HTR-8/SVneo (cell line): ENCODE results near the gene SNRPB.
"Not testable (repeated sequence)": the region's sequence is repeated elsewhere in the genome, so short reads cannot be mapped to it uniquely, and the experiment has no call there.

Source experiments
- DNase-seq: peaks from one replicate; pipeline ENCODE4 v3.0.0; 2011; ENCODE audit warnings: low spot score, mixed read lengths; ENCODE audit not compliant: insufficient read length
- FAIRE-seq: peaks from 2 replicates; lab custom pipeline; 2011; peaks lifted over from hg19 to GRCh38; lab: Jason Lieb, UNC

Gene SNRPB

GRCh38 chr20:2470423-2471193 lies at the start of gene SNRPB:
SNRPB (minus strand) TSS chr20:2470789; CDS start chr20:2470690, 99 bp downstream.
- peak; percentile 96 for DNase-seq
- peak; percentile 83 for FAIRE-seq

DNA sequence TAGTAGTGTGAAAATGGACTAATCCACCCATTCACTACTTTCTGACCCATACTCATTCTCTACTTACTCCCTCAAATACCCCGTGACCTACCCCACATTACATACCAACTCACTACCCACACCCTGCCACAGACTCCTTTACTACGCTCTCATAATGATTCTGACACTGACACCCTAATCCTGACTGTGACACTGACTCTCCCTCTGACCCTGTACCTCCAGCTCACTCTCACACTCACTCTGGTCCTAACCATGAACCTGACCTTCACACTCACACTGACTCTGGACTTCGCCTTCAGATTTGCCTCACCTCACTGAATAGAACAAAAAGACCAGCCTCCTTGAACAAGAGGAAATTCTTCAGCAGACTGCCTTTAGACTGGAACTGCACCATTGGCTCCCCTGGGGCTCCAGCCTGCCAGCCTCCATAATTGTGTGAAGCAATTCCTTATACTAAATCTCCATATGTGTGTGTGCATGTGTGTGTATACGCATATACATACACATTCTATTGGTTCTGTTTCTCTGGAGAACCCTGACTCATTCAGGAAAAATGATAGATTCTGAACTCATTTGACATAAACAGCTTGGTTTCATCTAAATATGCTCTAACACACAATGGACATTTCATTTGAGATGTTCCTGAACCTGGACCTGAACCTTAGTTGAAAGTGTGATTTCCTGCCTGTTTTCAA lies 48.7 kb upstream of the SNRPB start:
- FAIRE-seq (no peak), DNase-seq (no peak)

DNA sequence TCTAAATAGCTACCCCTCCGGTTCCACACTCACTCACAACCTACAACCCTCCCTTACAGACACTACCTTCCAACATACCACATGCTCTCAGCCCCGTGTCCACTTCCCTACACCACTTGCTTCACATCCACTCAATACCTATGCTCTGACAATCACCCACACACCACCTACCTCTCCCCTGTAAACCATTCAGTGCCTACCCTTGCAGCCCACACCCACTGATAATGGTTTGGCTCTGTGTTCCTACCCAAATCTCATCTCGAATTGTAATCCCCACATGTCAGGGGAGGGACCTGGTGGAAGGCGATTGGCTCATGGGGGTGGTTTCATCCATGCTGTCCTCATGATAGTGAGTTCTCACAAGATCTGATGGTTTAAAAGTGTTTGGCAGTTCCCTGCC lies 48.0 kb upstream of the SNRPB start:
- DNase-seq, result no peak
- no peak for FAIRE-seq

DNA sequence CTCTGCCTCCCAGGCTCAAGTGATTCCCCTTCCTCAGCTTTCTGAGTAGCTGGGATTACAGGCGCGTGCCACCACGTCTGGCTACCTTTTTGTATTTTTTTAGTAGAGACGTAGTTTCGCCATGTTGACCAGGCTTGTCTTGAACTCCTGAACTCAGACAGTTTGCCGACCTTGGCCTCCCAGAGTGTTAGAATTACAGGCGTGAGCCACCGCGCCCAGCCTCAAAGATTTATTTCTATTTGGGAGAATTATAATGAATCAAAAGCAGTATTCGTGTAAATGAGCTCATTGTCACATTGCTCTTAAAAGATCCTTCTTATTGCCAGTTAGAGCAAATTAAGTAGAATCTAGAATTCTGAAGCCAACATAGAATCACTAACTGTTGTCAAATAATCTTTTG lies 47.5 kb upstream of the SNRPB start:
- no peak for FAIRE-seq
- DNase-seq, result no peak

DNA sequence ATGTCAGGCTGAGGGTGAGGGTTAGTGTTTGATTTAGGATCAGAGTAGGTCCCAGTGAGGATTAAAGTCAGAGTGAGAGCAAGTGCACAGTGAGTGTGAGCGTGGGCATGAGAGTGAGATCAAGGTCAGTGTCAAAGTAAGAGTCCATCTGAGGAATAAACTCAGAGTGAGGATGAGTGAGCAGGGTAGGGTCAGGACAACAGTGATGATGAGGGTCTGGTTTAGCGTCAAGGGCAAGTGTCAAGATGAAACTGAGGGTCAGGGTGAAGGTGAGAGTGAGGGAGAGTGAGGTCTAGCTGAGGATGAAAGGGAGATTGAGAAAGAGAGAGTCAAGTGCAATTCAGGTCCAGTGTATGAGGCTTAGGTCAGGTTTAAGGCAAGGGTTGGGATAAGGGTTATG lies 45.8 kb upstream of the SNRPB start:
- FAIRE-seq (no peak), DNase-seq (no peak)

GRCh38 chr20:2515203-2515602 lies 44.6 kb upstream of the SNRPB start:
- DNase-seq (no peak), FAIRE-seq (no peak)

- DNase-seq (no peak), FAIRE-seq (no peak)
Observed at GRCh38 chr20:2509794-2510193, 39.2 kb upstream of the SNRPB start.

GRCh38 chr20:2509468-2509781 lies 38.8 kb upstream of the SNRPB start:
- FAIRE-seq (no peak), DNase-seq (no peak)

DNA sequence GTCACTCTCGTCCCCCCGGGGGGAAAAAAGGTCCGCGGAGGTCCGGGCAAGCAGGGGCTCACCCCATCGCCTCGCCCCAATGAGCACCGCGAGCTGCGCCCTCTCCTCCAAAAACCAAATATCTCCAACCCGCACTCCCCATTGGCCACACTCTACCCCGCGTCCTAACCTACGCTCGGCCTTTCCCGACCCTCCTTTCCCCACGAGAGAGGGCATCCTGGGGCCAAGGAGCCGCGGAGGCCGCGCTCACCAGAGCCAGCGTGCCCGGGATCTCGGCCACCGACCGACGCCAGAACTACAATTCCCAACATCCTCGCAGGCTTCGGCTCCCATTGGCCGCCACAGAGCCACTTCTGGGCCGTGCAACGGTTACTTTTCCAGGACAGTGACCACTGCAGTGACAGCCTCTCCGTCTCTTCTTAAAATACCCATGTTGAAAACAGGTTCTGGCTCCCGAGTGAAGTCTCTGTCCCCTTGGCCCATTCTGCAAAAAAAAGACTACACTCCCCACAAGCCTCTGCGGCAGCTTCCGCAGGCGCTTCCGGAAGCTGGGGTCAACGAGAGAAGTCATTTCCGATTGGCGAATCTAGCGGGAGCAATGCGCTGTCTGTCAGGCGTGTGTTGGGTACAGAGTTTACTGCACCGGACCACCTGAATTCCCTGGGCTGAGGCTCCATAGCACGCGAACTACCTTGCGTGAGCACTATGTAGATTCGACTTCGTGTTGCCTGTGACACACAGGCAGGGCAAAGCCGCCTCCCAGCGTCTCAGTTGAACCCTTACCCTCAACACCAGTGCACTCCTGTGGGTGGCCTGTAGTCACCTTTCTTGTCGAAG lies 38.3 kb upstream of the SNRPB start, which contains the start of gene ZNF343:
Gene ZNF343 (minus strand): TSS at position 285 of the 837 bp plus-strand sequence. CDS start 15,020 bp downstream, outside the sequence.
- DNase-seq, result peak; percentile 90
- peak; percentile 46 for FAIRE-seq

- DNase-seq (no peak), FAIRE-seq (no peak)
Observed at GRCh38 chr20:2507875-2508630, 37.5 kb upstream of the SNRPB start.

DNA sequence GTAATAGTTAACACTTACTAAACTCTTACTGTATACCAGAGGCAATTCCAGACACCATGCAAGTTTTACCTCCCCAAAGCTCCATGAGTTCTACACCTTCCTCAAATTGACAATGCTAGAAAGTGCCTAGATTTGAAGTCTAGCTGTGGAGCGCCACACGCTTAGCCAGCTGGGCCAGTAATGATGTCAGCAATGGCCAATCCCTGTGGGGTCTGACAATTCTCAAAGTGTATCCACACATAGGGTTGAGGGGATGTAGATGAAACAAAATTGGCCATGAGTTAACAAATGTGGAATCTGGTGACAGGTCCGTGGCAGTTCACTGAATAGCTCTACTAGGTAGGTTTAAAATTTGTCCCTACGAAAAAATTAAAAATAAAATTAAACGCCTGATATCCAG lies 36.9 kb upstream of the SNRPB start:
- no peak for DNase-seq

GRCh38 chr20:2506426-2506825 lies 35.8 kb upstream of the SNRPB start:
- DNase-seq, FAIRE-seq: not testable (repeated sequence)

More for the DNA sequence above, 36.9 kb upstream of the SNRPB start:
- no peak for FAIRE-seq

DNA sequence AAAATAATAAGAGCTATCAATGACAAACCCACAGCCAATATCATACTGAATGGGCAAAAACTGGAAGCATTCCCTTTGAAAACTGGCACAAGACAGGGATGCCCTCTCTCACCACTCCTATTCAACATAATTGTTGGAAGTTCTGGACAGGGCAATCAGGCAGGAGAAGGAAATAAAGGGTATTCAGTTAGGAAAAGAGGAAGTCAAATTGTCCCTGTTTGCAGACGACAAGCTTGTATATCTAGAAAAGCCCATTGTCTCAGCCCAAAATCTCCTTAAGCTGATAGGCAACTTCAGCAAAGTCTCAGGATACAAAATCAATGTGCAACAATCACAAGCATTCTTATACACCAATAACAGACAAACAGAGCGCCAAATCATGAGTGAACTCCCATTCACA lies 34.2 kb upstream of the SNRPB start:
- not testable (repeated sequence) for FAIRE-seq, DNase-seq

- not testable (repeated sequence) for DNase-seq, FAIRE-seq
Observed at GRCh38 chr20:2502808-2503384, 32.3 kb upstream of the SNRPB start.

- no peak for FAIRE-seq
- DNase-seq, result no peak
Observed at GRCh38 chr20:2485661-2486060, 15.1 kb upstream of the SNRPB start.

GRCh38 chr20:2485080-2485479 lies 14.5 kb upstream of the SNRPB start:
- FAIRE-seq, result no peak
- no peak for DNase-seq

DNA sequence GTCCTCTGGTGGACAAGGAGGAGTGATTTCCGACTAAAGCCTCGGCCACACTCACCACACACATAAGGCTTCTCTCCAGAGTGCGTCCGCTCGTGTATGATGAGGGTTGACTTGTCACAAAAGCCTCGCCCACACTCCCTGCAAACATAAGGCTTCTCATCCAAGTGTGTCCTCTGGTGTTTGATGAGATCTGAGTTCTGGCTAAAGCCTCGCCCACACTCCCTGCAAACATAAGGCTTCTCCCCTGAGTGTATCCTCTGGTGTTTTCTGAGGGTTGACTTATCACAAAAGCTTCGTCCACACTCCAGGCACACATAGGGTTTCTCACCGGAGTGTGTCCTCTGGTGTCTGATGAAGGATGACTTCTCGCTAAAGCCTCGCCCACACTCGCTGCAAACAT lies 12.9 kb upstream of the SNRPB start:
- no peak for DNase-seq
- no peak for FAIRE-seq

DNA sequence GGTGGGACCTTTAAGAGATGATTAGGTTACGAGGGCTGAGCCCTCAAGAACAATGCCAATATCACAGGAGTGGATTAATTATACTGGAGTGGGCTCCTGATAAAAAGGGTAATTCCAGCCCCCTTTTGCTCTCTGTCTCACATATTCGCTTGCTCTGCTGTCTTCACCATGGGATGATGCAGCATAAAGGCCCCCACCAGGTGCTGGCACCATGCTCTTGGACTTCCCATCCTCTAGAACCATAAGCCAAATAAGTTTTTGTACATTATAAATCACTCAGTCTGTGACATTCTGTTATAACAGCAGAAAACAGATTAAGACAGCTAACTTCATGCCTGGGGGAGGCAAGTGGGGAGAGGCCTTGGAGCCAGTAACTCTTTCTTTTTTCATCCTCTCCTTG lies 9.8 kb upstream of the SNRPB start:
- no peak for DNase-seq
- no peak for FAIRE-seq

DNA sequence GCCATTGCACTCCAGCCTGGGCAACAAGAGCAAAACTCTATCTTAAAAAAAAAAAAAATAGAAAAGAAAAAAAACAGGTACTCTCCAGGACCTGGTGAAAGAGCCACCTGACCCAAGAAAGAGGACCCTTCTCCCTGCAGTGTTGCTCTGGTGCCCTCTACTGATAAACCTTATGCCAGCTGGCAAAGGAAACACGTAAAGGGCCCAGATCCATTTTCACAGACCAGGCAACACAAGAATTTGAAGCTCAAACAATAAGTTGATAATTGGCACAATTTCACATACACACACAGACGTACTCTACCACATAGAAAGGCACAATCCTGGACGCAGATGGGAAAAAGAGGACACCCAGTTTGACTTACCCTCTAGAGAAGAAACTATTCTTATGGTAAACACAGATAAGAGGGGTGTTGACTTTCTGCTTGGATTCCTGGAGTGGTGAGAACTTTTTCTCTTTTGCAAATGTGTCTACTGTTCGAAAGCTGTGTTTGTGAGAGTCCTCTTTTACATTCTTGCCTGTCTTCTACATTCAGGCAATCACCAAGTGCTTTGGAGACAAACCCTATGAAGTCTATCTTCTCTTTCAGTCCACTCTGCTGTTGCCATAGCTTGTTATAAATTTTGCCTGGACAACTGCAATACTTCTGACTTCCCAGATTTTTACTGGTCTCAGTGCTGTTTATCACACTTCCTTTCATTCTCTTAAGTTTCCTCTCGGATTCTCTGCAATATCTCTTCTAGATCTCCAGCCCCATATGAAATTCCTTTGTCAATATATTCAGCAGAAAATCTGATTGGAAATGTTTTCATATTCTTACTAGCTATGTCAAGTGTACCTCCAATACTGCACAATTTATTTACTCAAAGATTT lies 6.4 kb upstream of the SNRPB start:
- no peak for DNase-seq
- FAIRE-seq, result peak; percentile 20
